Neural progenitor cell (in vitro differentiated cells): ENCODE measurements around the gene RXRG.

ENCODE experiments used
- CTCF ChIP-seq: fragments of 200-600 bp; sonication (generic); IDR thresholded peaks from 2 replicates; pipeline ENCODE4 v1.5.1; 2017; ENCODE audit warnings: antibody characterized with exemption, mild to moderate bottlenecking
- EZH2 ChIP-seq: fragments of 200-600 bp; sonication (generic); IDR thresholded peaks from 2 replicates; pipeline ENCODE4 v1.6.1; 2017; ENCODE audit warnings: antibody characterized with exemption, mild to moderate bottlenecking, moderate library complexity
- EZH2phosphoT487 ChIP-seq: fragments of 200-600 bp; sonication (generic); IDR thresholded peaks from 2 replicates; pipeline ENCODE4 v1.6.1; 2017; ENCODE audit warnings: antibody characterized with exemption

DNA sequence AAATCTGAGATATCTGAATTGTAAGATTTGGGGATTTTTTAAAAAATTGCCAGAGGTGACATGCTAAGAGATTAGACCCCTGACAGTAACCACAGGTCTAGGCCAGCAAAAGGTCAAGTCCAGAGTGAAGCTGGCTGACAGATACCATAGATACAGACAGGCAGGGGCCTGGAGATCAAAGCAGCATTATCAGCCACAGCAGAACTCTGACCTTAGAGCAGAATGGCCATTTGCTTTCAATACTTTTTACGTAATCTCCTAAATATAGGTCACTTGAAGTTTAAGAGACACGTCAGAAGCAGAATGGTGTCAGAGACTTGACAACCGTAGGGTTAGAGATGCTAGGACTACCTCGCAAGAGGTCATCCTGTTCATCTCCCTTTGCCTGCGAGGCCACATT is 40.8 kb upstream of the RXRG start:
- TF ChIP-seq EZH2phosphoT487 (no peak), CTCF (no peak), EZH2 (no peak)
